Measurements from ENCODE around the gene SCAP.
"Not testable (repeated sequence)": the region's sequence is repeated elsewhere in the genome, so short reads cannot be mapped to it uniquely, and the experiment has no call there.

The SCAP gene

GRCh38 chr3:47464588-47464987 is 11.2 kb downstream of the SCAP start:
- Histone ChIP-seq H3K27me3 (ENCODE audit: insufficient read depth, low read depth, severe bottlenecking) (no peaks in the 10 kb centered on the region), H3K4me3 (ENCODE audit: low read depth, low read length) (no peak overlapping the region), H3K27ac (no peak overlapping the region), H3K36me3 (no peaks in the 10 kb centered on the region), H3K9me3 (ENCODE audit: severe bottlenecking) (peaks cover 4% of the 10 kb centered on the region)
- TF ChIP-seq CTCF (IDR thresholded peaks at IDR 0.05; ENCODE audit: low read depth, low read length) = no peak
- no peak for DNase-seq

GRCh38 chr3:47459534-47460085 is 16.1 kb downstream of the SCAP start:
- not testable (repeated sequence) for H3K9me3 ChIP-seq (ENCODE audit: severe bottlenecking); H3K27me3 ChIP-seq (ENCODE audit: insufficient read depth, low read depth, severe bottlenecking); H3K4me3 ChIP-seq (ENCODE audit: low read depth, low read length); H3K36me3 ChIP-seq; DNase-seq; H3K27ac ChIP-seq

GRCh38 chr3:47456984-47457383 is 18.8 kb downstream of the SCAP start:
- H3K9me3 ChIP-seq (ENCODE audit: severe bottlenecking) = no peaks in the 10 kb centered on the region
- no peak overlapping the region for H3K27ac ChIP-seq
- no peaks in the 10 kb centered on the region for H3K36me3 ChIP-seq
- DNase-seq = no peak
- H3K27me3 ChIP-seq (ENCODE audit: insufficient read depth, low read depth, severe bottlenecking) = no peaks in the 10 kb centered on the region
- TF ChIP-seq CTCF (IDR thresholded peaks at IDR 0.05; ENCODE audit: low read depth, low read length) = no peak
- H3K4me3 ChIP-seq (ENCODE audit: low read depth, low read length) = no peak overlapping the region

GRCh38 chr3:47455806-47456452 is 19.8 kb downstream of the SCAP start:
- no peak for TF ChIP-seq CTCF (IDR thresholded peaks at IDR 0.05; ENCODE audit: low read depth, low read length)
- H3K4me3 ChIP-seq (ENCODE audit: low read depth, low read length) = no peak overlapping the region
- DNase-seq = no peak
- H3K27me3 ChIP-seq (ENCODE audit: insufficient read depth, low read depth, severe bottlenecking) = no peaks in the 10 kb centered on the region
- H3K9me3 ChIP-seq (ENCODE audit: severe bottlenecking) = no peaks in the 10 kb centered on the region
- H3K36me3 ChIP-seq = no peaks in the 10 kb centered on the region
- H3K27ac ChIP-seq = no peak overlapping the region

- no peak for TF ChIP-seq CTCF (IDR thresholded peaks at IDR 0.05; ENCODE audit: low read depth, low read length)
- Histone ChIP-seq H3K4me3 (ENCODE audit: low read depth, low read length) (no peak overlapping the region), H3K27me3 (ENCODE audit: insufficient read depth, low read depth, severe bottlenecking) (no peaks in the 10 kb centered on the region), H3K9me3 (ENCODE audit: severe bottlenecking) (no peaks in the 10 kb centered on the region), H3K36me3 (no peaks in the 10 kb centered on the region), H3K27ac (no peak overlapping the region)
- DNase-seq = no peak
Measured at GRCh38 chr3:47452453-47453215, 23.1 kb downstream of the SCAP start.

- Histone ChIP-seq H3K4me3 (ENCODE audit: low read depth, low read length) (no peak overlapping the region), H3K27me3 (ENCODE audit: insufficient read depth, low read depth, severe bottlenecking) (no peaks in the 10 kb centered on the region), H3K9me3 (ENCODE audit: severe bottlenecking) (no peaks in the 10 kb centered on the region), H3K36me3 (peaks cover 26% of the 10 kb centered on the region), H3K27ac (no peak overlapping the region)
- no peak for DNase-seq
- no peak for TF ChIP-seq CTCF (IDR thresholded peaks at IDR 0.05; ENCODE audit: low read depth, low read length)
Measured at GRCh38 chr3:47444103-47444502, 31.6 kb downstream of the SCAP start.

All from WERI-Rb-1 (cell line).